Activated naive CD4-positive, alpha-beta T cell treated with Interleukin-2 at 50 U/mL for 16 hours (primary cell): ENCODE measurements around the gene ARHGAP11A.
A peak's percentile ranks its signal among the peaks of the same experiment; 100 is the strongest.
"Not testable (repeated sequence)": the region's sequence is repeated elsewhere in the genome, so short reads cannot be mapped to it uniquely, and the experiment has no call there.

Source experiments
- DNase-seq: peaks from one replicate; pipeline ENCODE4 v3.0.0-alpha.2; 2020

Gene ARHGAP11A, protein sequence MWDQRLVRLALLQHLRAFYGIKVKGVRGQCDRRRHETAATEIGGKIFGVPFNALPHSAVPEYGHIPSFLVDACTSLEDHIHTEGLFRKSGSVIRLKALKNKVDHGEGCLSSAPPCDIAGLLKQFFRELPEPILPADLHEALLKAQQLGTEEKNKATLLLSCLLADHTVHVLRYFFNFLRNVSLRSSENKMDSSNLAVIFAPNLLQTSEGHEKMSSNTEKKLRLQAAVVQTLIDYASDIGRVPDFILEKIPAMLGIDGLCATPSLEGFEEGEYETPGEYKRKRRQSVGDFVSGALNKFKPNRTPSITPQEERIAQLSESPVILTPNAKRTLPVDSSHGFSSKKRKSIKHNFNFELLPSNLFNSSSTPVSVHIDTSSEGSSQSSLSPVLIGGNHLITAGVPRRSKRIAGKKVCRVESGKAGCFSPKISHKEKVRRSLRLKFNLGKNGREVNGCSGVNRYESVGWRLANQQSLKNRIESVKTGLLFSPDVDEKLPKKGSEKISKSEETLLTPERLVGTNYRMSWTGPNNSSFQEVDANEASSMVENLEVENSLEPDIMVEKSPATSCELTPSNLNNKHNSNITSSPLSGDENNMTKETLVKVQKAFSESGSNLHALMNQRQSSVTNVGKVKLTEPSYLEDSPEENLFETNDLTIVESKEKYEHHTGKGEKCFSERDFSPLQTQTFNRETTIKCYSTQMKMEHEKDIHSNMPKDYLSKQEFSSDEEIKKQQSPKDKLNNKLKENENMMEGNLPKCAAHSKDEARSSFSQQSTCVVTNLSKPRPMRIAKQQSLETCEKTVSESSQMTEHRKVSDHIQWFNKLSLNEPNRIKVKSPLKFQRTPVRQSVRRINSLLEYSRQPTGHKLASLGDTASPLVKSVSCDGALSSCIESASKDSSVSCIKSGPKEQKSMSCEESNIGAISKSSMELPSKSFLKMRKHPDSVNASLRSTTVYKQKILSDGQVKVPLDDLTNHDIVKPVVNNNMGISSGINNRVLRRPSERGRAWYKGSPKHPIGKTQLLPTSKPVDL

DNA sequence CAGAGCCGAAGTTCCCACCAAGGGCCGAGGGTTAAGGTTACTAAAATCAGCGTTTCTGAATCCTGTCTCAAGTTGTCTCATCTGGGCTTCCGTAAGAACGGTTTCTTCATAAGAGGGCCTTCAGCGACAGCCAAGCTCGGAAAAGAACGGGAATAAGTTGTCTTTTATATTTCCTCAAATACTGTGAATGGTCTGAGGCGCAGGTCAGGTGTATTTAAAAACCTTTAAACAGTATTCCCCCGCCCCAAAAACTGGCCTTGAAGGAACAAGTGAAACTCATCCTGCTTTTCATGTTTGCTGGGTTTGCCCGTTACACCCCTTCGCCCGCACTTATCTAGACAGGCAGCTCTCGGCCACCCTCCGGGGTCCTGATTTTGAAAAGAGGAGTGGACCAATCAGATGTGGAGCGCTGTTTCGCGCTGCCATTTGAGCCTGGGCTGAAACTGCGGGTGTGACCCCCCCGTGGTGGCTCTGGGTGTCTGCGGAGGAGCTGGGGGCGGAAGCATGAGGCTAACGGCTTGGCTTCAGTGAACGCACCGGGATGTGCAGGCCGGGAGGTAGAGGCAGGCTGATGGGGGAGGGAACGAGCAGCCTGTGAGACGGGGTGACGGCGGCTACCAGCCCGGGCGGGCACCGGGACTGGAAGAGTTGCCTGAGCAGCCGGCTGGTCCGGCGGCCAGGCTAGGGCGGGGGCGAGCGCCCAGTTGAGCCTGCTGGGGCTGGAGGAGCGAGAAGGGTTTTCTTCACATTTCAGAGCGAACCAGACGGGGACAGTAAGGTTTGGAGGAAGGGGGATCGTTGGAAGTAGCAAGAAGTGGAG, at the start of gene ARHGAP11A:
Gene ARHGAP11A, plus strand, starts transcription at position 454 of the 820 bp plus-strand sequence. CDS start 708 bp downstream, outside the sequence.
- DNase-seq, result peak; percentile 85

DNA sequence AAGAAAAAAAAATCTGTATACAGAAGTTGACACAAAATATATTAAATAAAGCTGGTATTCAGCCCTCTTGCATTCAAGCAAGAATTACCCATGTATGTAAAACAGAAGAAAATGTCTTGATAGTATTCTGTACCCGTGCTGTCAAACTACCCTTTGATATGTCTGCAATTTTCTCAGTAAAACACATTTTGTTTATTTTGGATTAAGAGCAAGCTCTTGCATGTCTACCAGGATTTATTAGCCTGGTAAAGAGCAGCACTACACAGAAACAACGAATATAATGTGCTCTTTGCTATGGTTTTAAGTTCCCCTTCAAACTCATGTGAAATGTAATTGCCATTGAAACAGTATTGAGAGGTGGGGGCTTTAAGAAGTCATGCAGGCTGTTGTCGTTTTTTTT, 46.3 kb upstream of the ARHGAP11A start:
- not testable (repeated sequence) for DNase-seq

GRCh38 chr15:32578482-32578881, 36.8 kb upstream of the ARHGAP11A start:
- DNase-seq, result not testable (repeated sequence)

- DNase-seq, result not testable (repeated sequence)
Observed at GRCh38 chr15:32585844-32586243, 29.5 kb upstream of the ARHGAP11A start.

DNA sequence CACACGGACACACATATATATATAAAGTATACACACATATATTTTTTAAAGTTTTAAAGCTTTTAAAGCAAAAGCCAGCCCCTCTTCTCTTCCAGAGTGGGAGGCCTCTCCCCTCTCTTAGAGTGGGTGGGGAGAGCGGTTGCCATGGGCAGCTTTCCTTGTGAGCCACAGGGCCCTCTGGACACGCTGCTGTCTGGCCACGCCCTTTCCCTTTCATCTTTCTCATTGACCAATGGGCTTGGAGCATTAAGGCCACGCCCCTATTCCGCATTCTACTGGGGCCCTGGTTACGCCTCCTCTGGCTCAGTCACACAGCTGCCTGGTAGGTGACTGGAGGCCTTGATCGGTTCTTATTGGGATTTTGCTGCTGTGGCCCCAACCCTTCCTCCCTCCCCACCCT, 22.2 kb upstream of the ARHGAP11A start, which contains the start of gene GOLGA8N:
Gene GOLGA8N, plus strand, starts transcription at position 306 of the 400 bp plus-strand sequence.
- DNase-seq, result not testable (repeated sequence)

DNA sequence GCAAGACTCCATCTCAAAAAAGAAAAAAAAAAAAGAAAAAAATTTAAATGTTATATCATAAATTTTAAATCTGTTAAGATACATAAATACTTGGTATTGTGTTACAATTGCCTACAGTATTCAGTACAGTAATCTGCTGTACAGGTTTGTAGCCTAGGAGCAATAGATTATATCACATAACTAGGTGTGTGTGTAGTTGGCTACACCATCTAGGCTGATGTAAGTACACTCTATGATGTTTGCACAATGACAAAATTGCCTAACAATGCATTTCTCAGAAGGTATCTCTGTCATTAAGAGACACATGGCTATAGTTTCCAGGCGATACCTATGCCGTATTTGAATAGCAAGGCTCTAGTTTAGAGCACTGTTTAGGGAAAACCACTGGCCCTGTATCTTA, 5.8 kb upstream of the ARHGAP11A start:
- not testable (repeated sequence) for DNase-seq

- not testable (repeated sequence) for DNase-seq
Observed at GRCh38 chr15:32610719-32611118, 4.6 kb upstream of the ARHGAP11A start.

GRCh38 chr15:32614712-32615050, 623 bp upstream of the ARHGAP11A start:
- DNase-seq, result not testable (repeated sequence)

GRCh38 chr15:32615871-32616426, 645 bp downstream of the ARHGAP11A start:
- peak; percentile 5 for DNase-seq

DNA sequence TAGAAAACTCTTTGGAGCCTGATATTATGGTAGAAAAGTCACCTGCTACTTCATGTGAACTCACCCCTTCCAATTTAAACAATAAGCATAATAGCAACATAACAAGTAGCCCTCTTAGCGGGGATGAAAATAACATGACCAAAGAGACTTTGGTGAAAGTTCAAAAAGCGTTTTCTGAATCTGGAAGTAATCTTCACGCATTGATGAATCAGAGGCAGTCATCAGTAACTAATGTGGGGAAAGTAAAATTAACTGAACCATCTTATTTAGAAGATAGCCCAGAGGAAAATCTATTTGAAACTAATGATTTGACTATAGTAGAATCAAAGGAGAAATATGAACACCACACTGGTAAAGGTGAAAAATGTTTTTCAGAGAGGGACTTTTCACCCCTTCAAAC, 21.1 kb downstream of the ARHGAP11A start:
- DNase-seq, result no peak

DNA sequence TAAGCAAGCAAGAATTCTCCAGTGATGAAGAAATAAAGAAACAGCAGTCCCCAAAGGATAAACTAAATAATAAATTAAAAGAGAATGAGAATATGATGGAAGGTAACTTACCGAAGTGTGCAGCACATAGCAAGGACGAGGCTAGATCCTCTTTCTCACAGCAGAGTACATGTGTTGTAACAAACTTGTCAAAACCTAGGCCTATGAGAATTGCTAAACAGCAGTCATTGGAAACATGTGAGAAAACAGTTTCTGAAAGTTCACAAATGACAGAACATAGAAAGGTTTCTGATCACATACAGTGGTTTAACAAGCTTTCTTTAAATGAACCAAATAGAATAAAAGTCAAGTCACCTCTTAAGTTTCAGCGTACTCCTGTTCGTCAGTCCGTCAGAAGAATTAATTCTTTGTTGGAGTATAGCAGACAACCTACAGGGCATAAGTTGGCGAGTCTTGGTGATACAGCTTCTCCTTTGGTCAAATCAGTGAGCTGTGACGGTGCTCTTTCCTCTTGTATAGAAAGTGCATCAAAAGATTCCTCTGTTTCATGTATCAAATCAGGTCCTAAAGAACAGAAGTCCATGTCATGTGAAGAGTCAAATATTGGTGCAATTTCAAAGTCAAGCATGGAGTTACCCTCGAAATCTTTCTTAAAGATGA, 21.7 kb downstream of the ARHGAP11A start:
- no peak for DNase-seq

- no peak for DNase-seq
Observed at GRCh38 chr15:32637704-32638103, 22.4 kb downstream of the ARHGAP11A start.

DNA sequence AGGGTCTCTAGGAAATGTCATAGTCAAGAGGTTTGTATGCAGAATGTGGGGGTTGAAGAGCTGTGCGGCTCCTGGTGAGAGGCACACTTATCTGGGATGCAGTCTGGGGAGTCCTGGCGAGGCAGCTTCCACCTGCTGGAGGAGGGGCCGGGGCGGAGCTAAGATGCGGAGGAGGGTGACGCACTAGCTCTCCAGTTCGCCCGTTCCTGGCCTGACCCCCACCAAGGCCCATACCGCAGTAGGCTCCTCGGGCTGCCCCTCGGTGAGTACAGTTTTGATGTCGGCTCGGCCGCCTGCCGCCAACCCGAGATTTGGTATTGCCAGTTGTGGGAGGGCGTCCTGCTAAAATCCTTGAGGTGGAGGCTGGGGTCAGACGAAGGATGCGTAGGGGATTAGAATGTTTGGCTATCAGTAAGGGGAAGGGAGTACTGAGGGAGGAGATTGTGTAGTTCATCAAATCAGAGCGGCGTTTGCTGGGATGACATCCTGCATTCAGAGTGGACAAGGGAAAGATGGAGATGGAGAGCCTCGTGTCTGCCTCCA, 26.3 kb downstream of the ARHGAP11A start, which contains the start of gene SCG5:
Gene SCG5, plus strand, starts transcription at position 194 of the 543 bp plus-strand sequence. CDS start 1,883 bp downstream, outside the sequence.
- DNase-seq, result no peak

DNA sequence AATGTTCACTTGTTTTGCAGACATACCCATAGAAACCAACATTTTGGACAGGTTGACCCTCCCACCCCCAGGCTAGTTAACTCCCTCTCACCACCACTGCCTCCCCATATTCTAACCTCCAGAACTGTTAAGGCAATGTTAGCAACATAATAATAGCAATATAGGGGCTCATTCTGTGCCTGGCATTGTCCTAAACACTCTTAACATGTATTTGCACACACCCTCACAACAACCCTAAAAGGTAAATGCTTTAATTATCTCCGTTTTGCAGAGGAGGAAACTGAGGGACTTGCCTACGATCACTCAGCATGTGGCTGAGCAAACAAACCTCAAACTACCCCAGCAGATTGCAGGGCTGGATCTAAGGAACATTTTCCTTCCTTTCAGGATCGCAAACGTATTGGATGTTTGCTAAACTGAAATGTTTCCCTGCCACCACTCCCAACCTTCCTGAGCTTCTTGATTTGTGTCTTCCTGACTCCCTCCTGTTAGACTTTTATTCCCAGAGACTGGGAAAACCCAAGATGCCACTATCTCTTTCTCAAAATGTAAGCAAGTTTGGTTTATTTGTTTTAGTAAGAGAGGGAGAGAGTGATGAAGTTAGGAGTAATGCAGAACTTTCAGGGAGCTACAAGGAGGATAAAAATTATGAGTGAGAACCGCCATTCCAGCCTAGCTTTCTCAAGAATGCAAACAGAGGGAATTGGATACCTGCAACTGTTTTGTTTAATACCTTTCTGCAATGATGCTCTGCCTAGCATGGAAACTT, 27.5 kb downstream of the ARHGAP11A start:
- DNase-seq, result no peak

DNA sequence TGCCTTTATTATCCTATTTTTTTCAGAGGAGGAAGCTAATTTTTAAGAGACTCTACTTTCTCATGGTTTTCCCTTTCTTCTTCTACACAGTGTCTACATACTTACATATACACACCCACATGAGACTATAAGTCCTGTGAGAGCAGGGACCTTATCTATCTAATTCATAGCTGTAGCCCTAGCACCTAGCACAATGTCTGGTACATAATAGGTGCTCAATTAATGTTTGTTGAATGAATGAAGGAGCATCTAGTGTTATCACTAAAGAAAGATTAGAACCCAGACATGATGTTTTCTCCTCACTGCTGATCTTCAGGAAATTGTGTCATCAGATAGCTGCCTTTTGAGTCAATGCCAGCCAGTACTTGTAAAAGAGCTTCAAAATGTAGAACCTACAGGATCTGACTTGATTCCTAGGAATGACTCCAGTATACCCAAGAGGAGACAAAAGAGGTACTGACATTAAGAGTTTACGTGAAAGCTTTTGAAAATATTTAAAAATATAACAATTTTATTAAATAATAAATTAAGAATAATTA, 28.7 kb downstream of the ARHGAP11A start:
- DNase-seq, result no peak

GRCh38 chr15:32646291-32646690, 31.0 kb downstream of the ARHGAP11A start:
- no peak for DNase-seq

GRCh38 chr15:32649342-32649741, 34.0 kb downstream of the ARHGAP11A start:
- DNase-seq, result no peak

DNA sequence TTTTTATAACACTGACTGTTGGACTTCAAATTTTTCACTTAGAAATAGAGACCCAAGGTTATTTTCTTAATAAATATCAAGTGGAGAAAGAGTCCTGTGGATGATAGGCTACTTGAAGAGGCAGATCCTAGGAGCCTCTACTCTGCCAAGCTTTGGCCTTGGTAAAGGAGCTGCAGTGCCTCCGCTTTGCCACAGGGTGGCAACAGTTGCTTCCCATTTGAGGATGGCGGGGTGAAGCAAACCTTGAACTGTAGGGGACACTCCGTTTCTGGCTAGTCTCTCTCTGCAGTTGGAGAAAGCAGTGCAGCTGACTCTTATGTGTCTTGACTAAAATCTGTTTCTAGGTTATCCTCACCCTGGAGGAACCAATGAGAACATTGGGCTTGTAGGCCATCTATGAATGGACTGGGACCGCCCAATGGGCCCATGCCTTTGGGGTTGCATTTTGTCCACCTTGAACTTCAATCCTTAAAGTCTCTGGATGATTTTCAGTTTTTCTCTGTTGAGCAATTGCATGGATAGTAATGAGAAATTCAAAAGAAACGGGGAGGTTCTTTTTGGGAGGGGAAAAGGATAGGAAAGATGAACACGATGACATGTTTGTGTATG, 36.0 kb downstream of the ARHGAP11A start:
- peak; percentile 48 for DNase-seq

DNA sequence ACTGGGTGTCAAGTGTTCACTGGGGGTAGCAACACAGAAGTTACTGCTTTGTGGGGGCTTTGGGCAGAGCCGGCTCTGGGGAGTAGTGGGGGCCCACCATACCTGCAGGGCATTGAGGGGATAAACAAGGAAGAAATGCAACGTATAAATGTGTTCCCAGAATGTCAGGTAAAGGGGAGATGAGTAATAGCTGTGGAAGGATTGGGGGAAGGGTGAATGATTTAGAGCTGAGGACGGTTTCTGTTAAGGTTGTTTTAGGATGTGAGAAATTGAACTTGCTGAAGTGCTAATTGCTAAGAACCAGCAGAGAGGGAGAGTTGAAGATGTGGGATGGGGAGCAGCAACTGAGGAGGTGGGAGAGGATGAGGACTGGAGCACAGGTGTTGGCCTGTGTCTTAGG, 36.9 kb downstream of the ARHGAP11A start:
- no peak for DNase-seq

- DNase-seq, result no peak
Observed at GRCh38 chr15:32656091-32656490, 40.8 kb downstream of the ARHGAP11A start.
